NB4 (cell line): ENCODE measurements around the gene ANKLE2.

Source experiments
- CTCF ChIP-seq: IDR thresholded peaks from one replicate; pipeline ENCODE4 v1.5.1; 2012; ENCODE audit warnings: low read depth, low read length
- POLR2A ChIP-seq: IDR thresholded peaks from 2 replicates; pipeline ENCODE4 v1.6.1; 2011; ENCODE audit warnings: mild to moderate bottlenecking; ENCODE audit not compliant: insufficient read length; ENCODE audit errors: extremely low read depth

DNA sequence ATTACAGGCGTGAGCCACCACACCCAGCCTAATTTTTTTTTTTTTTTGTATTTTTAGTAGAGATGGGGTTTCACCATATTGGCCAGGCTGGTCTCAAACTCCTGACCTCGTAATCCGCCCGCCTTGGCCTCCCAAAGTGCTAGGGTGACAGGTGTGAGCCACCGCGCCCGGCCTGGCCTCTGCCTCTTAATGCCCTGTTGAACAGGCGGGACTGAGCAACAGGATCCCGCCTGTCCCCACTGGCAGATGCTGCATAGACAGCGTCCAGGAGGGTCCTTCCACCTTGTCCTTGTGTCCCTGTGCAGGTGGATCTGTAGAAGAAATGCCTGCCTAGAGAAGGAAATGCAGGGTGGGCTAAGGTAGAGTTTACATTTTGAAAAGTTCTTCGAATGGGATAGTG lies 45.3 kb downstream of the ANKLE2 start:
- no peak for TF ChIP-seq CTCF
- no peak for TF ChIP-seq POLR2A
